ENCODE results near the gene PDZD8.
"Not testable (repeated sequence)": the region's sequence is repeated elsewhere in the genome, so short reads cannot be mapped to it uniquely, and the experiment has no call there.

PDZD8 gene

DNA sequence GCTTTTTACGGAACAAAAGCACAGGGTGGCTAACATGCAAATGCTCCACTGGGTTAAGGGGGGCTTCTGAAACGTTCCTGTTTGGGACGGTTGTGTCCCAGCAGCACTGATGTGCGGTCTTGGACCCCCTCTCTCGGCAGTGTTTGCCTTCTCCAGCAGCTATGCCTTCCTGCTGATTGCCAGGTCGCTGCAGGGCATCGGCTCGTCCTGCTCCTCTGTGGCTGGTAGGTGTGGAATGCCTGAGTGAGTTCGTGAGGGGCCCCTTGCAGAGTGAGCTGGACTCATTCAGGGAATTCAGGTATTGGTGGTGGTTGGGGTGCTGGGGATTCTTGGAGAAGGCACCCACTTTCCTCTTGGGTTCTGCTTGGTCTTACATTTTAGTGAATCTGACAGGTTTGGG, 121.3 kb downstream of the PDZD8 start:
- DNase-seq = no peak

DNA sequence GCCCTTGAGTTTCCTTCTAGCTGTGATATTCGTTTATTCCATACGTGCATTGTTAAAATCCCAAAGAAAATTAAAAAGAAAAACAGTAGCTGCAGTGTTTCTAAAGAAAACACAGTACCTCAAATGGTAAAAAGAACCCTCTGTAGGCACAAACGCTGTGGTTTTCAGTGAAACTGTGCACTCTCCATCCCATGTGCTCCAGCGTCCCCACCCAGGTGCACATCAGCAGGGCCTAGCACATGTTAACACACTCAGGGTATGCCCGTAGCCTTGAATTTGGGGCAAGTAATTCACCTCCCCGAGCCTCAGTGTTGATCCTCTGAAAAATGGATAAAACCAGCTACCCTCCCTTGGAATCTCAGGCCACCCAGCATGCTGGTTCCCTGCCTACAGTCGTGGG, 124.8 kb downstream of the PDZD8 start:
- no peak for DNase-seq

DNA sequence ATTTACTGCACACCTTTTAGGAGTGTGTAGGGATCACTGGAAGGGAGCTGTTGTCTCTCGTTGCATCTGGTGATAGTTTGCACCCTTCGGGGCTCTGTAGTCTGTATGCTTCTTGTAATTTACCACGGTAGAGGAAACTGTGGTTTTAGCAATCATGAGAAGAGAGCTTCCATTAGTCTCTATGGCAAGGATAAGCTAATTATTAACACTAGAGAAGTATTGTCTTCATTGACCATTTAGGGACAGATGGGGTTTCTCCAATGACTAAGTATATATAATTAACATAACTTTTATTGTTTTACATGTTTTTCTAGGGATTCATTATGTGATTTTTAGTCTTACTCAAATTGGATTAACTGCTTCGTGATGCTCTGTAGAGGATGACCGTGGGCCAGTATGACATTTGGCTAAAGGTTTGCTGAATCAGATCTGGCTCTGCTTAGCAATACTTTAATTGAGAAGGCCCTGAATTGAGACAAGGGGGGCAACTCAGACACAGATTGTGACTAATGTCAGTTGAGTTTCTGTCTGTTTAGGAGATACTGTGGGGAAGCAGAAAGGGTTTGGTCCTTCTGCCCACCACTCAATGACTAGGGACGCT, 125.6 kb downstream of the PDZD8 start:
- no peak for DNase-seq

DNA sequence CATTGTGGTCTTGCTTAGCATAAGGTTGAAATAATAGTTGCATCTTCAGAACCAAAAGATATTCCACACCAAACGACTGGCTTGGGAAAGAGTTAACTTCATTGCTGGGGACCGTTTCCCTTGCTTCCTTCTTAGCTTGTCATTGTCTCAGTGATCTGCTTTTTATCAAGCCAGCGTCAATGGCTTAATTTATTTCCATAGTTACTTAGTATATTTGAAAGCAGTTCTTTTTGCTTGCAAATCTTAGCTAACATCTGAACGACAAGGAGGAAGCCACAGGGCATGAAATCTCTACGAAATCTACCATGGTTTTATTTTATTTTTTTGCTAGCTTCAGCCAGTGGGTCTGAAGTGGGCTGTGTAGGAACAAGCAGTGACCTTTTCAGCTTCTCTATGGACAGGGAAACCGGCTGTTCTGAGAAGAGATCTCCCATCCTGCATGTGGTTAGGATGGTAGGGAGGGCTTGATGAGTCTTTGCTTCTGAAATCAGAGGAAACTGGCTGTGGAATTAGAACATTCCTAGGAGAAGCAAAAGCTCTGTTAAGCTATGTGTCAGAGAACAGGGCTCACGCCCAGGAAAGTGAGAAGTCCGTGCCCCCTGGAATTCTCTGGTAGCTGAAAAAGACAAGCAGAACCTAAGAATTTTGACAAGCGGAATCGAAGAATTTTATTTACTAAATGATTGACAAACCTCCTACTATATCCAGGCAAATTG, 126.3 kb downstream of the PDZD8 start:
- DNase-seq = no peak

DNA sequence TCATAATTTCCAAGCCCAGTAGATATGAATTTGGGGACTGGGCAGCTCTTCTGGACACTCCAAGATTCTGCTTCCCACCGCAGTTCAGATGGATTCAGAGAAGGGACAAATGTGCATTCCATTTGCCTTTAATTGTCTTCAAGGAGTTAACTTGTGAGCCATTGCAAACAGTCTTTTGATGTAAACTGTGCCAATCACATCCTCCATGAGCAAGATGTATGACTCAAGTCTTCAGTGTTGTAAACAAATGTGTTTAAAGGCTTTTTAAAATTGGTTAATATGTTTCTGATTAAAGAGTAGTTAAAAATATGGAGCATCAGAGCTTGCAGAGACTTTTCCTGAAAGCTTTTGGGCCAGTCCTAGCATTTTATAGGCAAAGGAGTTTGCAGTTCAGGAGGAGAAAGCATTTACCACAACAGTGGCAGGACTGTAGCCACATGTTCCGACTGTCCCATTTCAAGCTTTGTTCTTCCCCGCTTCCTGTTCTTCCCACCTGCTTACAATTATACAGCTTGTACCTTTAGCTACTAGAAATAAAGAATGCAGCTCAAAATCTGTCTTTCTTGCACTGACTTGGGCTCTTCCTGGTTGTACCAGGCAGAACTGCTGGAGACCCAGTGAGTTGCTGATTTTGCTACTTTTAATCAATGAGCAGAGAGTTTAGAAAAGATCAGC, 128.1 kb downstream of the PDZD8 start:
- DNase-seq = no peak

DNA sequence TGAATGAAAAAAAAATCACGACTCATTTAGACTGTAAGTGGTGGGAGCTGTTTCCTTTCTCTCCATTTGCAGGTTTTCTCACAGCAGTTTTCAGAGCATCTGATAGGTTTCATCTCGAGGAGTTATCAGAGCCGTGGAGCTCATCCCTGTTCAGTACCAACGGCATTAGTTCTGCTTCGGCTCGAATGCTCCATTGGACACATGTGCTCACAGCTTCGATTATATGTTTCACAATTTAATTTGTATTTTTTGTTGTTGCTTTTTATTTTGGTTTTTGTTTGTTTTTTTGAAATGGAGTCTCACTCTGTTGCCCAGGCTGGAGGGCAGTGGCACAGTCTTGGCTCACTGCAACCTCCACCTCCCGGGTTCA, 132.8 kb downstream of the PDZD8 start:
- DNase-seq = no peak

DNA sequence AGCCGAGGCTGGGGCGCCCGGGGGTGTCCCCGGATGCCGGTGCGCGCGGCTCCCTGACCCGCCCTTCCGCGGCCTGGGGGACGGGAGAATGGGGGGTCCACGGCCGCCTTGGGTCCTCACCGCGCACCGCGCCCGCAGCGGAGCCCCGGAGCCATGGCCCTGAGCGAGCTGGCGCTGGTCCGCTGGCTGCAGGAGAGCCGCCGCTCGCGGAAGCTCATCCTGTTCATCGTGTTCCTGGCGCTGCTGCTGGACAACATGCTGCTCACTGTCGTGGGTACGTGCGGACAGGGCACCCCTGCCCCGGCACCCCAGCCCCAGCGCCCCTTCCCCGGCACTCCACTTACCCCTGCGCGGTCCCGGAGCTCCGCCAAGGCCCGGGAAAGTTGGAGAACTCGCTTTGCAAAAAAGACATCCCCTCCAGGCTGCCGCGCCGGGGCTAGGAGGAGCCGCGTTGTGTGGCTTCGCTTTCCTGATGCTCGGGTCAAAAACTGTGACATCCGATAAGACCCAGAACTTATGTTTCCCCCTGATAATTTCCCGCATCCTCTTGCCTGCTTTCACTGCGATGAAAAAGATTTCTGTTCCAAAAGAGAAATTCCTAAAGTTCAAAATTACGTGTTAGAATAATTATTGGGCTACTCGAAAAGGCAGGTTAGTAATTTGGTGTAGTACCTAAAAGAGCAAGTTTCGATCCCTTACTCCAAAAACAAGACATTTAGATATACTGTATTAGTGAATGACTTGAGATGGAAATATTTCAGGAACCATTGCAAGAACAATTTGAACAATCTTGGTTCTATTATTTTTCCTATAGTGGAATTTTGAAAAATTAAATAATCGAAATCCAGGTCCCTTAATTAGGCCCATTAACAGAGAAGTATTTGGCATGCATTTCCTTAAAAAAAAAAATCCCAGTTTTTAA, 133.4 kb downstream of the PDZD8 start:
- no peak for DNase-seq

DNA sequence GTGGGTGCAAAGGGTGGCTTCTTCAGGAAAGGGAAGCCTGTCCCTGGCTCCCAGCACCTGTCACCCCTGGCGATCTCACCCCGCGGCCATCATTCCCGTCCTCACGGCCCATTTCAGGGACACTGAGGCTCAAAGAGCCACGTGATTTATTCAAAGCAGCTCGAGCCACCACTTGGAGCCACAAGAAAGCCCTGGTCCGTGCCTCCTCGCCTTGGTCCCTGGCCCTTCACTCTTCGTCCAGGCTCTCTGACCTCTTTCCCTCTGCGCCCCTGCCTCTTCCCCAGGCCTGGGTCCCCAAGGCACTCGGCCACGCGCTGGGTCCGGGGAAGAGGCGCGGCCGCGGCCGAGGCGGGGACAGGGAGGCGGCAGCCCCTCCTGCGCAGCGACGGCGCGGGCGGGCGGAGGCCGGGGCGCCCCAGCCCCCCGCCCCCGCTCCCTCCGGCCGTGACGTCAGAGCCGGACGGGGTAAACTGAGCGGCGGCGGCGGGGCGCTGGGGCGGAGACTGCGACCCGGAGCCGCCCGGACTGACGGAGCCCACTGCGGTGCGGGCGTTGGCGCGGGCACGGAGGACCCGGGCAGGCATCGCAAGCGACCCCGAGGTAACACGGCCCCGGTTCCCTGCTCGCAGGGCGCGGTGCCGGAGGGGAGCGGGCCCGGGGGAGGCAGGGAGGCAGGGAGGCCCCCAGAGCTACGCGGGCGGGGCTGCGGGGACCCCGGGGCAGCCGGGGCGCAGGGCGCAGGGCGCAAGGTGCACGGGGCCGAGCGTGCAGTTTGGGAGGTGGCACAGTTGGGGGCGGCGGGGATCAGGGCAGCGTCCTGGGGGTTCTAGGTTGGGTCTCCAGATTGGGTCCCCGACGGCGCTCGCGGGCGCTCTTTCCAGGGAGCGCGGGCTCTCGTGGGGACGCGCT, 134.4 kb downstream of the PDZD8 start, which contains the start of gene SLC18A2:
SLC18A2 (plus strand) TSS at position 494 of the 909 bp plus-strand sequence. CDS start 580 bp downstream, outside the sequence.
- no peak for DNase-seq

DNA sequence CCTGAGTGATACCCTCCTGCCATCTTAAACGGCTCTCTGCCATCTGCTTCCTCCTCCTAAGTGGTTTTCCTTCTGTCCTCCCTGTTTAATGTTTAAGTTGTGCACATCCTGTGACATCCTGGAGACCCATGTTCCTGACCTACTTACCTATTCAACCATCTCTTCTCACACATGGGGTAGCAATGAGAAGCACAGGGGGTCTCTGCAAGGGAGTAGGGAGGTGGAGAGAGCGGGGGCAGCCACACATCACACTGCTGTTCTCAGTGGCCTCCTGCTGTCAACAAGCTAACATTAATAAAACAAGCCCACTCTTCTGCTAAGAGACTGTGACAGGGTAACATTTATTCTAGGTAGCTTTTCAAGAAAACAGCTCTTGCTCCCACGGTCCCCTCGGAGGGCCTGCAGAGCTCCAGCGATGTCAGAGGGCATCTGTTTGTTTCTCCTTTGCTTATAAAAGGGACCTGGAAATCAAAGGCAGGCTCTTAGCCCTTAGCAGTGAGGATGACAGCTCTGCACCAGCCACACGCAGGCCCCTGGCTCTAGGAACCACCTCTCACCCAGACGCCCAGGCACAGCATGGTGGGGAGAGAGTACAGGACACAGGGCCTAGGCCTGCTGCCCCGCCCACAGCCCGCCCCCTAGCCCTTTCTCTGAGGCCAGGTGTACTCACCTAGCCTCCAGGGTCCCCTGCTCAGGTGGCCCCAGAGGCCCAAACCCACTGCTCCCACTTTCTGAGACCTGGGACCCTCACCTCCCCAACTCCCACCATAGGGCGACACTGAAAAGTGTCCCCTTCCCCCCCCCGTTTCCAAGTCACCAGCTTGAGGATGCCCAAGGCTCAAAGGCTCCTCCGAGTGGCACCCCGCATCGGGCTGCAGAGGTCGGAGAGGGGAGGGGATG, 135.3 kb downstream of the PDZD8 start:
- peak; percentile 31 to 68 for DNase-seq

DNA sequence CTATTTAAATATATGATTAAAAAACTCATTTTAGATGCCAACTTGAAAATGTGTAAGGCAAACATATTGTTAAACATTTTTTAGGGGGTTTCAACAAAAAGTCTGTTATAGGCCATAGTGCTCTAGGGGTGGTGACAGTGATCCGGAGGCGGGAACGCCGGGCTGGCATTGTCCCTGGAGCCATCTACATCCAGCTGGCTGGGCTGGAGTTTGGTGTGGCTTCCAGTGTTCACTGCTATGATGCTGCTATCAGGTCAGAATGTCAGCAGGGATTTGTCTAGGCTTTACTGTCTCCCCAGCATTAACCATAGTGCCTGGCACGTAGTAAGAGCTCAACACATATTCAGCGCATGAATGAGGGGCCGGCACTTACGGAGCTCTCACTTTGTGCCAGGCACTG, 136.2 kb downstream of the PDZD8 start:
- no peak for DNase-seq

DNA sequence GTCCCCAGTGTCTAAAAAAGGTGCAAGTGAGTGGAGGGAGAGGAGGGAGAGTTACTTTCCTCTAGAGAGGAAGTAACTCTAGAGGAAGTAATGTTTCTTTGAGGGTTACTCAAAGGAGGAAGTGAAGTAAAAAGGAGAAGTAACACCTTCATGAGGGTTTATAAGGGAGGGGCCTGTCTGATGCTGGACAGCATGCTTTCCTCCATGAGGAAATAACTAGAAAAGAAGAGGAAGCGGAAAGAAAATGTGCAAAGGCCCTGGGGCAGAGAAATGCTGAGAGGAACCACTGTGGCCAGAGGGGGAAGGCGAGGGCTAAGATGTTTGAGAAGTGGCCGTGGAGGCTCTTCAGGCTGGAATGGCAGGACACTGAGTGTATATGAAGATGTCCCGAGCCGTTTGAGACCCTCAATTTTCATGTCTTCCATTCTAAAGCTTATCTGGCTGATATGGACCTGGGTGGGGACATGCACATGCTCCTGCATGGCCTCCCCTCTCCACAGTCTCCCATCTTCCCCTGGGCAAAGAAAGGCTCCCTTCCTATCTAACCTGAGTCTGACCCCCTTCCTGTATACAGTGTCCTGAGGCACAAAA, 137.7 kb downstream of the PDZD8 start:
- no peak for DNase-seq

DNA sequence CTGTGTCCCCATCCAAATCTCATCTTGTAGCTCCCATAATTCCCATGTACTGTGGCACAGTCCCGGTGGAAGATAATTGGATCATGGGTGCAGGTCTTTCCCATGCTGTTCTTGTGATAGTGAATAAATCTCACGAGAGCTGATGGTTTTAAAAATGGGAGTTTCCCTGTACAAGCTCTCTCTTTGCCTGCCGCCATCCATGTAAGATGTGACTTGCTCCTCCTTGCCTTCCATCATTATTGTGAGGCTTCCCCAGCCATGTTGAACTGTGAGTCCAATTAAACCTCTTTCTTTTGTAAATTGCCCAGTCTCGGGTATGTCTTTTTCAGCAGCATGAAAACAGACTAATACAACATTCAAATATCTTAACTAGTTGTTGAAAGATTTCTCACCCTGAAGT, 145.1 kb downstream of the PDZD8 start:
- DNase-seq = not testable (repeated sequence)

DNA sequence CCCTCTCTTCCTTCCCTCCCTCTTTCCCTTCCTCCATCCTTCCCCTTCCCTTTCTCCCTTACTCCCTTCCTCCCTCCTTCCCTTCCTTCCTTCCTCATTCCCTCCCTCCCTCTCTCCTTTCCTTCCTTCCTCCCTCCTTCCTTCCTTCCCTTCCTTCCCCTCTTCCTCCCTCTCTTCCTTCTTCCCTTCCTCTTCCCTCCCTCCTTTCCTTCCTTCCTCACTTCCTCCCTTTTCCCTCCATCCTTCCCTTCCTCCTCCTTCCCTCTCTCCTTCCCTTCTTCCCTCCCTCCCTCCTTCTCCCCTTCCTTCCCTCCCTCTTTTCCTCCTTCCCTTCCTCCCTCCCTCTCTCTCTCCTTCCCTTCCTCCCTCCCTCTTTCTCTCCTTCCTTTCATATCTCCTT, 147.0 kb downstream of the PDZD8 start:
- DNase-seq = no peak

Measured in NCI-H524 (cell line).